GM19043 (cell line): ENCODE data around the gene COPS8.

Experiments used
- ATAC-seq: cut with Tn5 transposase; IDR thresholded peaks from one replicate; pipeline ENCODE4 v1.9.1; 2021; ENCODE audit warnings: low read depth; ENCODE audit not compliant: unreplicated experiment

COPS8 gene

GRCh38 chr2:237097911-237098702 lies 12.4 kb downstream of the COPS8 start:
- ATAC-seq, result no peak

- no peak for ATAC-seq
These were observed 14.1 kb downstream of the COPS8 start for GRCh38 chr2:237099804-237100203.

GRCh38 chr2:237101118-237101979 lies 15.7 kb downstream of the COPS8 start:
- no peak for ATAC-seq

GRCh38 chr2:237102428-237102827 lies 16.7 kb downstream of the COPS8 start:
- no peak for ATAC-seq

DNA sequence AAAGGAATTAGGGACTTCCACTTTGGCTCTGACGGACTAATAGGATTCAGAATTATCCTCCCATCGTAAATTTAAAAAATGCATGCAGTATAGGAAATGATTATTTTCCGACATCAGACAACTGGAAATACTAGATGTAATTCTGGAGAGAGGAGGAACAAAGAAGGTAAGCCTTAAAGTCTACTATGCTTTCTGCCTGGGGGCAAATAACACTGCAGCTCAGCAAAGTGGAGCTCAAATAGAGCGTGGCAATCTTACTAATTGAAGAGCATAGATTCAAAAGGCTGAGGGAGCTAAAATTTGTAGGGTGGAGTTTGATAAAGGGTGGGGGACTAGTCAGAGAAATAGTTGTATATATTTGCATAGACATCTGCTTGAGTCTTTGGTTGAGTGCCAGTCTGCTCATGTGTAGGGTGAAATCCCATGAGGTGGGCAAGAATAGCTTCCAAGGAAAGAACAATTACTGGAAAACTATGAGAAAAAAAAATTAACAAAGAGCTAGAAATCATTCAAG lies 23.8 kb downstream of the COPS8 start:
- no peak for ATAC-seq

DNA sequence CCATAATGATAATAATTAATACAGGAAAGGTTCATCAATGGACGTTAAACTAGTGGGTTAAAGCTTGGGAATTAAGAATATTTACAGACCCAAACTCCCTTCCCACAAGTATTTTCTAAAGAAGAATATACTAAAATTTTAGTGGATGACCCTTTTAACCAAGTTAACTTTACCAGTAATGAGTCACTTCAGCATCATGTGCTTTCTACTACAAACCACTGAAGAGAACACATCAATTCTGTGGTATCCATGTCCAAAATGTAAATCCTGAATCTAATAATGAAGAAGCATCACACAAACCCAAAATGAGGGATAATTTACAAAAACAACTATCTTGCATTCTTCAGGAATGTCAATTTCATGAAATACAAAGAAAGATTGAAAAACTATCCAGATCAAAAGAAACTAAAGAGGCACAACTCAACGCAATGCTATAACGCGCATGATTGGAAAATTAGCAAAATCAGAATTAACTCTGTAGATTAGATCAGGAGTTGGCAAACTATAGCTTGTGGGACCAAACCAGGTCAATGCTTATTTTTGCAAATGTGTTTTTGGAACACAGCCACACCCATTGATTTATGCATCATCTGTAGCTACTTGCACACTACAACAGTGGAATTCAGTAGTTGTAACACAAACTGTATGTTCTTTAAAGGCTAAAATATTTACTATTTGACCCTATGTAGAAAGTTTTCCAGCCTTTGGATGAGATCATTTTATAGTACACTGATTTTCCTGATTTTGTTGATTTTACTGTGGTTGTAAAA lies 27.5 kb downstream of the COPS8 start:
- ATAC-seq, result no peak

DNA sequence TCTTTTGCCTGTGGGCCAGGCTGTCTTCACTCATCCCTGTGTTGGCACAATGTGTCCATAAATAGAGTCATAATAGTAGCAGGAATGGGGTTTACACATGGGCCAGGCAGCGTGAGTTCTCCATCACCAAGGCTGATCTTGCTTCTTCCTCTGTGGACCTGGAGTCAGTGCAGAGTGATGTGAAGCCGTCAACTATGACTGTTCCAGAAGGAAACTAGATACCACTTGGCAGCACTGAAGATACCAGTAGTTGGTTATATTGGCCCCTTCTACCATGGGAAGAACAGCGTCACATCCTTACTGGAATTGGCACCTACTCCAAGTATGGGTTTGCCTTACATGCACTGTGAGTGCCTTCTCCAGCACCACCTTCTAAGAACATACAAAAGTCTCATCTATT lies 30.2 kb downstream of the COPS8 start:
- no peak for ATAC-seq

GRCh38 chr2:237116431-237116830 lies 30.7 kb downstream of the COPS8 start:
- no peak for ATAC-seq

DNA sequence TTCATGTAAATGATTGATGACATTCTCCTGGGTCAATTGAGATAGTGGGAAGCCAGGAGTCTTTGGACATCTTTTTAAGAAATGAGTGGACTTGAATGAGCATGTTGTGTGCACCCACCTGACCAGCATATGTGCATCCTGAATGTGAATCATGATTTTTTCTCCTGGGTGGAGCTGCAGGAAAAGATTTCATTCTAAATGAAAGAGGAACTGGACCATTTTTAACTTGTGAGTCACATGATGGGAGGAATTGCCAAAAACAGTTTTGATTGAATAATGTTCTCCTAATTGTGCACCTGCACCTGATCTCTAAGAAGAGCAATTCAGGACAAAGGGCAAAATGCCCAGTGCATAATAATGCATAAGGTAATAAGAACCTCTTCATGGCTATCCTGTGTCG lies 32.3 kb downstream of the COPS8 start:
- no peak for ATAC-seq

- ATAC-seq, result no peak
These were observed 33.0 kb downstream of the COPS8 start for GRCh38 chr2:237118561-237119155.

- ATAC-seq, result no peak
These were observed 35.2 kb downstream of the COPS8 start for GRCh38 chr2:237120916-237121315.

GRCh38 chr2:237121321-237121720 lies 35.6 kb downstream of the COPS8 start:
- no peak for ATAC-seq

DNA sequence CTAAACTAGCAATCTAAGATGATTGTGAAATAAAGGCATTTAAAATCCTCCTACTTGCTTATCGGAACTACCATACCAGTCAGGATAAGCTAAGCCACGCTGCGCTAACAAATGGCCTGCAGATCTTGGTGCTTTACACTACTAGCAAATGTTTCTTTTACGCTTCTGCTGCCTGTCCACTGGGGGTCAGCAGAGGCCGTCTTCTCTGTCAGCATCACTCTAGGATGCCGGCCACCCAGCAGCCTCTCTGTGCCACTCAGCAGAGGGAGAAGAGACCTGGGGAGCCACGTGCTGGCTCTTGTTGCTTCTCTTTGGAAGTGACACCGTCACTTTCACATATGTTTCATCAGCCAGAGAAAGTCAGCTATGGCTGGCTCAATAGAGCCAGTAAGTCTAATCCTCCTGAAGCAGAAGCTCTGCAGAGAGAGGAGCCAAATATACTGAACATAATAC lies 36.6 kb downstream of the COPS8 start:
- no peak for ATAC-seq

GRCh38 chr2:237124820-237125219 lies 39.1 kb downstream of the COPS8 start:
- no peak for ATAC-seq

DNA sequence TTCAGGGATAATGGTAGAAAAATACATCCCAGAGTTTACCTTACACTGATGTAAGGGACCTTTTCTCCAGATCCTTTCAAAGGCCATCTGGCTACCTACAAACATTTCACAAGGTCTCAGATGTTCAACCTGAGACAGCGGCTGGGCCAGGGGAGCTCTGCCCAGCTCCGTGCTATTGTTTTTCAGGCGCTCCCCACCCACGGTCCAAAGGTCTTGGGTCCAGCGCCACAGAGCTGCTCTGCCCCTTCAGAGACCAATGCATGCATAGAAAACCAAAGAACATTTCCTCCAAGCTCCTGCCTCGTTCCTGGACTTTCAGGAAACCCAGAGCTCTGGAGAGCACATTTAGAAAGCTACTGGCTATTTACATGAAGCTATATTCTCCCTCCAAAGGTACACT lies 40.3 kb downstream of the COPS8 start:
- no peak for ATAC-seq

- ATAC-seq, result no peak
These were observed 41.0 kb downstream of the COPS8 start for GRCh38 chr2:237126519-237127174.

GRCh38 chr2:237128026-237128703 lies 42.5 kb downstream of the COPS8 start:
- ATAC-seq, result no peak

GRCh38 chr2:237128845-237129592 lies 43.3 kb downstream of the COPS8 start:
- ATAC-seq, result no peak
